Activated CD4-positive, CD25-positive, alpha-beta regulatory T cell treated with anti-CD3 and anti-CD28 coated beads, Interleukin-2, amount 50 U/mL, for 16 hours (primary cell): Measurements from ENCODE around the gene LY6G6C.

Experiments used
- DNase-seq: peaks from one replicate; pipeline ENCODE4 v3.0.0-alpha.2; 2020; ENCODE audit warnings: low read depth, low spot score

Gene LY6G6C

GRCh38 chr6:31706599-31706998 is 14.9 kb downstream of the LY6G6C start, which contains the start of gene LY6G6F:
Gene LY6G6F (plus strand): TSS chr6:31706866. CDS start chr6:31706907, 41 bp downstream.
- DNase-seq: no peak

GRCh38 chr6:31705931-31706330 is 15.6 kb downstream of the LY6G6C start:
- DNase-seq: no peak

- peak; percentile 91 for DNase-seq
Measured at GRCh38 chr6:31702819-31703716, 18.5 kb downstream of the LY6G6C start, which contains the start of gene ABHD16A. Gene ABHD16A (minus strand): TSS chr6:31703324. CDS start chr6:31703281, 43 bp downstream.

GRCh38 chr6:31702405-31702818 is 19.1 kb downstream of the LY6G6C start:
- DNase-seq: no peak

GRCh38 chr6:31701666-31702404 is 19.7 kb downstream of the LY6G6C start:
- DNase-seq: no peak

GRCh38 chr6:31700740-31701401 is 20.7 kb downstream of the LY6G6C start:
- DNase-seq: no peak

- DNase-seq: no peak
Measured at GRCh38 chr6:31697555-31697954, 24.0 kb downstream of the LY6G6C start.

- DNase-seq: no peak
Measured at GRCh38 chr6:31693535-31693934, 28.0 kb downstream of the LY6G6C start.

- DNase-seq: no peak
Measured at GRCh38 chr6:31692886-31693285, 28.7 kb downstream of the LY6G6C start.

GRCh38 chr6:31692353-31692752 is 29.2 kb downstream of the LY6G6C start:
- no peak for DNase-seq

- DNase-seq: no peak
Measured at GRCh38 chr6:31691564-31692108, 29.9 kb downstream of the LY6G6C start.

GRCh38 chr6:31691078-31691463 is 30.5 kb downstream of the LY6G6C start:
- no peak for DNase-seq

- no peak for DNase-seq
Measured at GRCh38 chr6:31690231-31691077, 31.1 kb downstream of the LY6G6C start.

- DNase-seq: no peak
Measured at GRCh38 chr6:31689249-31690110, 32.1 kb downstream of the LY6G6C start.

GRCh38 chr6:31687860-31688693 is 33.5 kb downstream of the LY6G6C start:
- DNase-seq: no peak

- DNase-seq: no peak
Measured at GRCh38 chr6:31687321-31687720, 34.2 kb downstream of the LY6G6C start.

- no peak for DNase-seq
Measured at GRCh38 chr6:31686483-31686882, 35.1 kb downstream of the LY6G6C start.

- no peak for DNase-seq
Measured at GRCh38 chr6:31683591-31683990, 38.0 kb downstream of the LY6G6C start.

- DNase-seq: peak; percentile 13
Measured at GRCh38 chr6:31681135-31681671, 40.3 kb downstream of the LY6G6C start.
